Right renal cortex interstitium (tissue), 3 donors: ENCODE data around the gene USF1. TPM values are rescaled to one million over a fixed set of nuclear protein-coding genes. Genes with fewer than 3 reads are reported as not detected.
"Not testable (repeated sequence)": the region's sequence is repeated elsewhere in the genome, so short reads cannot be mapped to it uniquely, and the experiment has no call there.

ENCODE experiments used
- DNase-seq, 3 donors: peaks; one replicate each; pipeline ENCODE4 v3.0.0-alpha.2; 2013; ENCODE audit warnings: low read depth in 3 of 3, low spot score in 2 of 3
- polyA plus RNA-seq, 3 donors: library from polyadenylated mRNA; unstranded; fragments of 120-200 nt; gene quantifications; one replicate each; pipeline ENCODE4 v1.2.1, GENCODE V29; 2013; ENCODE audit not compliant: insufficient read length in 3 of 3

The USF1 gene
- polyA plus RNA-seq, 3 donors = 55.5 to 60.9 (median 60.2) TPM

DNA sequence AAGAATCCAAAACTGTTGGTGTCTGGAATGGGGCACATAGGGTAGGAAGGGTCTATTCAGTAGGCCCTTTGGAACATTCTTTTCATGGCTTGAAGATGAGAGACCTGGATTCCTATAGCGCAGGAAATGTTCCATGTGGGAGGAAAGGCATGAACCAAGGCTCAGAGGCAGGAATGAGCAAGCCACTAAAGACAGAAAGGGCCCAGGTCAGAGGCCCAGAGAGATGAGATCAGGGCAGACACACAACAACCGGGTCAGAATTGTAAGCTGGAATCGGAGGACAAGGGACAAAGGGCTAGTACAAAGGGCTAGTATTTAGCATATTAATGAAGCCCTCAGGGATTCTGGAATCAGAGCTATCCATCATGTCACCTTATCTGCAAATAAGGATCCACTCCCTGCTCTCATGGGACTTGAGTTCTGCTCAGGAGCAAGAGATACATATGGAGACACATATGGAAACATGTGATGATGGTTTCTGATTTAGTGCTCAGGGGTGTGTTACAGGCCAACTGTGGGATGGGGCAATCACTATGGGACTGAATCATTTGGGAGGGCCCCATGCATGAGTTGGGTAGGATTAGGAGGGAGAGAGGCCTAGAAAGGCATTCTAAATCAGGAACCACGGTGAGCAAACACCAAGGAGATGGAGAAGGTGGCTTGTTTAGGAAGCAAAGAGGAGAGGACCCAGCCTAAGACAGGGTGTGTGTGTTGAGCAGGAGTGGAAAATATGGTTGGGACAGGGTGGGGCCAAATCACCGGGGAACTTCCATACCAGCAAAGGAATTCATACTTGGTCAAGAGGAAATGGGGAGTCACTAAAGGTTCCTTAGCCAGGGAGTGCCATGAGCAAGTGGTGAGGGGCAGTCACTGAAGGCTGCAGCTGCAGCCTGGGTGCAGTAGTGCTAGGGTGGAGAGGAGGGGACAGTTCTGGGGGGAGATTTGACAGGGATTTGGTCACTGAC is 34.9 kb upstream of the USF1 start:
- no peak for DNase-seq

DNA sequence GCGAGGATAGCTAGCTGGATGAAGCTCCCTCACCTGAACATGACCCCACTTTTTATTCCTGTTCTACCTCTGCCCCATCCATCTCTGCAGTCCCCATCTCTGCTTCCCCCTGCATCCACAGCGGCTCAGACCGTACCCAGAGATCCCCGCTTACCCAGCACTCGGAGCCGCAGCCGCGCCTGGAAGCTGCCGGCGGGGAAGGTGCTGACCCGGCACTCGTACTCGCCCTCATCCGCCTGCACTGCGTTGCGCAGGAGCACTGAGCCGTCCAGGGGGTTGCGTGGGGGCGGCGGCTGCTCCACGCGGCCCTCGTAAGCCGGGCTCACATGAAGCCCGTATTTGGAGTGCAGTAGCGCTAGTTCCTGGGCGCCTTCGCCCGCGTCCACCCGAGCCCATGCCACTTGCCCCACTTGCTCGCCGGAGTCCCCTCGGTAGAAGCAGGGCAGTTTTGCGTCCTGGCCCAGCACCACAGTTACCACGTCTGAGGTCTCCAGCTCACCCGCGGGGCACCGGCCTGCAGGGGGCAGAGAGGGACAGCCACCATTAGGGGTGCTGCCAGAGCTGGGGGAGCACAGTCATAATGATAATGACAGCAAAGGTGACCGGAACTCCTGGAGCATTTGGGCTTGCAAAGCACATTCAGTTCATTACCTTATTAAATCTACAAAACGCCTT is 33.8 kb upstream of the USF1 start:
- no peak for DNase-seq

DNA sequence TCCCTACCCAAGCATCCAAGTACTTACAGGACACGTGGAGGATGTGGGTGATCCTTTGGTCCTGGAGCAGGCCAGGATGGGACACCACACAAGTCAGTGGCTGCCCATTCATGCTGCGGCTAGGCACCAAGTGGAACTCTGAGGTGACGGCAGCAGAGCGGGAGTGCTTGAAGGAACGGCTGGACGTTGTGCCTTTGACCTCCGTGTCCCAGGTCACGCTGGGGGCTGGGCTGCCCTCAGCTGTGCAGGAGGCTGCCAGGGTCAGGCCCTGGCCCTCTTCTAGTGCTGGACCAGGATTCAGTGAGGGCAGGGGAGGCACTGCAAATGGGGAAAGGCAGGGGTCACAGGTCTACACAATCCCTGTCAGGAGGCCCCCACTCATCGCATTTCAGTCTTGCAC is 31.6 kb upstream of the USF1 start:
- no peak for DNase-seq

DNA sequence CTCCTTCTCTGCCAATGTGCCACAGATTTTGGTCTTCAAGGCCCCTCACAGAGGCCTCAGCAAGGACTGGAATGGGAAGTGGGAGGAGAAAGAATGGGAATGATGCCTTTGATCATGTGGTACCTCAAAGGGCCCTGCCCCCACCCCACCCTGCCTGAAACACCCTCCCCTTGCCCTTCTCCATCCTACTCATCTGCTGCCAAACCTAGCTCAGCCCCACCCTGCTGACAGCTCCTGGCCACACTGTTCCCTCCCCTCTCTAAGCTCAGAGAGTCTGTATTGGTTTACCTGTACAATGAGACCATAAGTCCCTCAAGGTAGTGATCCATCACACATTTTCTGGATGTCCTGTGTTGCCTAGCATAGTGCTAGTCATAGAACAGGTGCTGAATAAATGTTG is 30.6 kb upstream of the USF1 start:
- no peak for DNase-seq

DNA sequence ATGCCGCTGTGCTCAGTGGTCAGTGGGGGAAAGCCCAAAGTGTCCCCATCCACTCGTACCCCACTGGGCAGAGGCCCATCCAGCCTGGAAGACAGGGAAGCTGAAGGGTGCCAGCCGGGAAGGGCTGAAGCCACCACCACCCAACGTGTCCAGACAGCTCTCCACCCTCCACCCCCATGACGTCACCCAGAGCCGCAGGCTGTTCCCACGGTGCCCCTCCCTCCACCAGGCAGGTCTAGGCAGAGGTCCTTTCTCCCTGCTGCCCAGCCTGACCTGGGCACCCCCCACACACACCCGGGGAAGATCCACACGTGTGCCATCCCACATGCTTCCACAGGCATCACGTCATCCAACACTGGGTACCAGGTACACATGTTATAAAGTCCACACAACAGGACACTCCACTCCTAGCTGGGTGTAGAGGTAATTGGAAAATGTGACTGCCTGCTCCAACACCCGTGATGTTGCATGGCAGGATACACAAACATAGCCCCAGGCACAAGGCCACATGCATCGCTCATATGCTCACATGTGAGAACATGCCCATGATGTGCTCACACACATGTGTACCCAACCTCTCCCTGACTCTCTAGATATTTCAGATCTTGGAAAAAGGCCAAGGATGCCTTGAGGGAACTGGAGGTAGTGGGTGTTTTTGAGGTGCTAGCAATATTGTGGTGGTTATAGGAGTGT is 29.0 kb upstream of the USF1 start:
- DNase-seq = no peak

DNA sequence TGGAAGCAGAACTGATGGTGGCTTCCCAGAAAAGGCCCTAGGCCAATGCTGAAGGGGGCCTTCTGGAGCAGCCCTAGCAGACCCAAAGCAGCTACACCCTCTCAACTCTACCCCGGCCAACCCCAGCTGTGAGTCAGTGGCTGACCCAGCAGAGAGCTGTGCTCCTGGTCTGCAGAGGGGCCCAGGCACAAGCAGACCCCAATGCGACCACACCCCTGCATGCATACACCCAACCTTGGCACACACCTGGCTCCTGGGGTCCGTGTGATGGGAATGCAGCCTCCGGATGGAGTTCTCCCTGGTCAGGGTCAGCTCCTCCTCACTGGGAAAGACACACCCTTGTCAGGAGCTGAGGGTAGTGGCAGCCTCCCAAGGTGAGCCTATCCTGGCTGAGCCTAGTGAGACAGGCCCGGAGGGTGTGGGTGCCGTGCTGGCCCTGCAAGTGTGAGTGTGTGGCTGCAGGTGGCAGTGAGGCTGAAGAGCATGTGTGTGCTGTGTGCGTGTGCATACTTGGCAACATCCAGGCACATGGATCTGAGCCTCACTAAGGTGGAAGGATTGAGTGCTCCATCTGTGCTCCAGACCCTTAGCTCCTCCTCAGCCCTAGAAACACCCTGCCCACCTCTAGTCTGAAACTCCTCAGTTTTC is 27.8 kb upstream of the USF1 start:
- DNase-seq = no peak

DNA sequence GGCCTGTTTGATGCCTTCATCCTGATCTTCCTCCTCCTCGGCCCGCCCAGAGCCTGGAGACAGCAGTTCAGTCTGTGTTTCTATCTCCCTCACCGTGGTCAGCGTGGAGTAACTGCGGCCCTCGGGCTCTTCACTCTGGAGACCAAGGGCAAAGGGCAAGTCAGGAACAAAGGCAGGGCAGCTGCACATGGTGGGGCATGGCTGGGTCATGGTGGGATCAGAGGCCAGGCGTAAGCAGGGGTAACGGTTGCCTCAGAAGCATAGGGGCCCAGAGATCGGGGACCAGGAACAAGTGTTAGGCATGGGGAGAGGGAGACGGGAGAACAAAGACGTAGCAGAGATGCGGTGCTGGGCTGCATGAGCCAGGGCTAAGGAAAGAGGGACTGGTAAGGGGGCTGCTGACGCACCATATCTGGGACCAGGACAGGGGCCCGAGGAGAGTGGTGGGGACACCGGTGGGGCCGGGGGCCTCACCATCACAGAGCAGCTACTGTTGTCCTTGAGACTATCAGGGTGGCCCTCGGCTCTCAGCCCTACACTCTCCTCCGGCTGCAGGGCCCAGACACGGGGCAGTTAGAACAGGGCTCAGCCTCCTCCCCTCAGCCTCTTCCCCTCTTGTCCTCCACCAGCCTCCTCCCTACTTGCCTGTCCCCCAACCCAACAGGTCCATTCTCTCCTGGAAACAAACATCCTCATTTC is 27.1 kb upstream of the USF1 start:
- DNase-seq = no peak

DNA sequence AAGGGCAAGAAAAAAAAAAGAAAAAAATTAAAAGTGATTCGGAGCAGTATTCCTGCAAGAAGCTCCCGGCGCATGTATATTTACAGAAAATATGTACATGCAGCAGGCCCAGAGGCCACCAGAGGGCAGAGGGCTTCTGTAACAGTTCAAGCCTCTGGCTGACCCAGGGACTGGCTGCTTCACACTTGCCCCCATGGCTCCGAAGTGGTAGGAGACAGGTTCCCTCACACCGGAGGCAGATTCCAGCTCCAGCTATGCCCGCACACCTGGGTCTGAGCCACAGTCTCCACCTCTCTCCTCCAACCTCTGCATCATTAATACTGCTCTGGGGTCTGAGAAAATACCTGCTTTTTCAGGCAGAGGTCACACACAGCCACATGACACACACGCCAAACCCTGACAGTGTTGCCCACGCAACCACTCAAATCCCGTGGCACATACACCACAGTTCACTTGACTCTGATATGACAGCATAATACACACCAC is 26.2 kb upstream of the USF1 start:
- no peak for DNase-seq

DNA sequence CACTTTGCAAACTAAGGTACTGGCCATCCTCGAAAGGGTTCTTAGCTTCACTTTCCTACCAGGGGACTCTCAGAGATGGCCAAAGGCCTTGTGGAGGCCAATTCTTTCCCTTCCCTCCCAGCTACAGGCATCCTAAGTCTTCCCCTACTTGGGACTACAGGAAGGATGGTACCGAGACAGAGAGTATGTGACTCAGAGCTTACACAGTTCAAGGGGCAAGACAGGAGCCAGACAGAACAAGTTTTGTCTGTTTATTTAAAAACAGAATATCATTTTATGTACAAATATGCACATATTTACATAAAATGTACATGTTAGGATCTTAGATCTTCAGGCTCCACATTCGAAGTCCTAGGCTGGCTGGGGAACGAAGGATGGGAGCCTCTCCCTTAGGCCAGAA is 25.0 kb upstream of the USF1 start:
- no peak for DNase-seq

DNA sequence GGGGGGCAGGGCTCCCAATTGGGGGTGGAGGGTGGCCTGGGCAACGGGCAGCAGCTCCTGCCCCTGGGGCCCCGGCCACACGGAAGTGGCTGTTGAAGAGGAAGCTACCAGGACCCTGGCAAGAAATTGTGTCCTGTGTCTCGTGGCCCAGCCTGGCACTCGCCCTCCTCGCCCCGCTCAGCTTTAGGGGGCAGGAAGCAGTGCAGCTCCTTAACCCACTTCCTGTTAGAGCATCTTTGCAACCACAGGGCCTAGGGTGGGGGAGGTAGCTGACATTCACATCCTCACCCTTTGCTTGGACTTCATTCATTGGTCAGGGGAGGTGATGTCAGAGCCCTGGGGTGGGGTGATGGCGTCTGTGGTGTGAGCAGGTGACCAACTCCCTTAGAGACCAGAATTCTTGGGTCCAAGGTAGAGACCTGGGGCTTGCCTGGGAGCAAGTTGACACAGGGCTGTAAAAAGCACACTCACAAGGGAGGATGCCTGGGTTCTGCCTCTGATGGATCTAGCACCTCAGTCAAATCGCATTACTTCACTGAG is 24.0 kb upstream of the USF1 start, which contains the start of gene ARHGAP30:
Gene ARHGAP30, minus strand, starts transcription at position 161 of the 540 bp plus-strand sequence. CDS start 267 bp downstream, outside the sequence.
- DNase-seq = no peak

DNA sequence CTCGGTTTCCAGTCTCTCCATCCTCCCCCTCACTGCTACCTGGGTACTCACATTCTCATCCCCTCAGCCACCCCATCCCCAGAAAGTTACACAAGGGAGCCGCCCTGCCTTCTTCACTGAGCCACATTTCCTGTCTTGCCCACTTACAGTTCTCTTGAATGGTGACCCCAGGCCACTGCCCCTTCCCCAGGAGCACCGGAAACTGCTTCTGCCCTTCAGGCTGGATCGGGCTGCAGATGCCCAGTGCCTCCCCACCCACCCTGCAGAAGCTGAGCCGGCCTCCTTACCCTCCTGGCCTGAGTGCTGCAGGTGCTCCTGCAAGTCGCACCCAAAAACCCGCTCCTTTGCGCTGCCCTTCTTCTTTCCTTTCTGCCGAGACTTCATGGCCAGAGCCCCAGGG is 23.5 kb upstream of the USF1 start:
- no peak for DNase-seq

DNA sequence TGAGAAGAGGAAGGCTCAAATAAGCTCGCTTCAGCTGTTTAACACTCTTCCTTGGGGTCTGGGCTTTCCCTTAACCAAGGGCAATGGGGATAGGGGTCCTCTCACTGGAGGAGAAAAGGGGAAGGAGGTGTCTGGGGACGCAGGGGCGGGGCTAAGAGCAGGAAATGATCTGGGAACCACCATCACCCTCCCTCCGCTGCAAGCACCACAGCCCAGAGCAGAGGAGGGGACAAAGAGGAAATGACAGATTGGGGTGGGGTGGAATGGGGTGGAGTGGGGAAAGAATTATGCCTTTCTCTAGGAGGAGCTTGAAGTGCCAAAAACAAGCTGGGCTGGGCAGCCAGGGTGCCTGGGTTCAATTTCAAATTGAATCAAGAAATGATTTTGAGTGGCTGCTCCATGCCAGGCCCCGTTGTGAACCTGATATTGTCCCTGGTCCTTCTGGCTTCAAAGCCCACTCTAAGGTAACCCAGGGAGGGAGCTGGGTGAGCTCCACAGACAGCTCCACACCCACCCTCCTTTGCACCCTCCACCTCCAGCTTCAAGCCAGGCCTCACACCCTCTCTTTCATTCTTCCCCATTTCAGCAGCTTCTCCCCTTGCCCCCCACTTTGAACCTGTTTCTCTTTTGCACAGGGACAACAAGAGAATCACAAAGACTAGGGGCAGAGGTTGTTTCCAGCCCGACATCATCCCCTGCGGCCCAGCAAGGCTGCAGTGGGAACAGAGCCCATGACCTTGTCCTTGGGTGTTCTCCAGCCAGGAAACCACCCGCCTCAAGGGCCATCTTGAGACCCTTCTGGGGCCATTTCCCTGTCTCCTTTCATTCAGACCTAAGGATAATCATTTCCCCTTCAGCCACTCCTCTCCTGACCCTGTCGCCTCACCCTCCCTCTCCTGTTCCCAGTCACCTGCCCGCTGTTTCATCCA is 22.8 kb upstream of the USF1 start:
- DNase-seq = no peak

DNA sequence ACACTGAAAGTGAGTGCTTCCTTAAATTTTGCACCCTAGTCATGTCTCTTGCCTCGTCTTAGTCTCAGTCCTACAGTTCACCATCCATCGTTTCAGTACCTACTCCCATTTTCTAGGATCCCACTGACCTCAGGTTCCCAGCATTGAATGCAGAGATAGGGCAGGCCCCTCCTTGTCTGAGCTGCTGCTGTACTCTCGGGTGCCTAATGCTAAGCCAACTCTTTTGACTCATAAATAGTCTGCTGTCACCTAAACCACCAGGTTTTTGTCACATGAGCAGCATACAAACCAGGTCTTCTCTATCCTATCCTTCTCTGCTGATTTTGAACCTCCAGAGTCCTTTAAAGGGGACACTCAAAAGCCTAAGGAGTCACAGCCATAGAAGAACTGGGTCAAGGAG is 20.9 kb upstream of the USF1 start:
- no peak for DNase-seq

DNA sequence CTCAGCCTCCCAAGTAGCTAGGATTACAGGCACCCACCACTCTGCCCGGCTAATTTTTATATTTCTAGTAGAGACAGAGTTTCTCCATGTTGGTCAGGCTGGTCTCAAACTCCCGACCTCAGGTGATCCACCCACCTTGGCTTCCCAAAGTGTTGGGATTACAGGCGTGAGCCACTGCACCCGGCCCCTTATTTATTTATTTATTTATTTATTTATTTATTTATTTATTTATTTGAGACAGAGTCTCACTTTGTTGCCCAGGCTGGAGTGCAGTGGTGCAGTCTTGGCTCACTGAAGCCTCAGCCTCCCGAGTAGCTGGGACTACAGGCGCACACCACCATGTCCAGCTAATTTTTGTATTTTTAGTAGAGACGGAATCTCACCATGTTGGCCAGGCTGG is 19.9 kb upstream of the USF1 start:
- DNase-seq = not testable (repeated sequence)

DNA sequence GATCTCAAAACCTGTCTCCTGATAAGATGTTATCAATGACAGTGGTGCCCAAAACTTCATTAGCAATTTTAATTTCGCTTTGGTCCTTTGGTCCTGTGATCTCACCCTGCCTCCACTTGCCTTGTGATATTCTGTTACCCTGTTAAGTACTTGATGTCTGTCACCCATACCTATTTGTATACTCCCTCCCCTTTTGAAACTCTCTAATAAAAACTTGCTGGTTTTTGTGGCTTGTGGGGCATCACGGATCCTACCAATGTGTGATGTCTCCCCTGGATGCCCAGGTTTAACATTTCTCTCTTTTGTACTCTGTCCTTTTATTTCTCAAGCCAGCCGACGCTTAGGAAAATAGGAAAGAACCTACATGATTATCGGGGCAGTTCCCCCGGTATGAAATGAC is 18.2 kb upstream of the USF1 start:
- DNase-seq = not testable (repeated sequence)

DNA sequence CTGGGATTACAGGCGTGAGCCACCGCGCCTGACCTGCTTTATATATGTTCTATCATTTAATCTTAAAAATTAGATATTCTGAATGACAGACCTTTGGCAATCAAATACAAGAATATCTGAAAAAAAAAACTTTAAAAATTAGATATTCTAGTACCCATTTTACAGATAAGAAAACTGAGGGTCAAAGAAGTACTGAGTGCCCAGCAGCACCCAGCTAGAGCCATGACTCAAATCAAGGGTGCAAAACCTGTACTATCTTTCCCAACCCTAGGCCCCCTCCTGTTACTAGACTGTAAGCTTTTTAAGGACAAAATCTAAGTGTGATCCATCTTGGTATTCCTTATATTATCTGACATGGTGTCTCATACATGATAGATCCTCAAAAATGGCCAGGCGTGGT is 15.6 kb upstream of the USF1 start:
- no peak for DNase-seq

DNA sequence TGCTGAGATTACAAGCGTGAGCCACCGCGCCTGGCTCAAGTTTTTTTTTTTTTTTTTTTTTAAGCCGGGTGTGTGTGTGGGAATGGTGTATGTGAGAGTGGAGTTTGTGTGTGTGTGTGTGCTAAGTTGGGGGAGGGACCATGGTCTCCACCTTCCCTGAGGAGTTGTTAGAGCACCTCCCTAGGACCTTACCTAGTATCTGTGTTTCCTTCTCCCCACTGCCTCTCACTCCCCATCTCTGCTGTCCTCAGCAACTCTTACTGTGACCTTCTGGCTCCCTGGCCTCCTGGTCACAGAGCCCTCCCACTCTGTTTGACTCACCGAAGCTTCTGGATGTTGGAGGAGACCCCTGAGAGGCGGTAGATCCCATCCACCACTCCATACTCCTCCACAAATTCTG is 13.5 kb upstream of the USF1 start:
- DNase-seq = no peak

DNA sequence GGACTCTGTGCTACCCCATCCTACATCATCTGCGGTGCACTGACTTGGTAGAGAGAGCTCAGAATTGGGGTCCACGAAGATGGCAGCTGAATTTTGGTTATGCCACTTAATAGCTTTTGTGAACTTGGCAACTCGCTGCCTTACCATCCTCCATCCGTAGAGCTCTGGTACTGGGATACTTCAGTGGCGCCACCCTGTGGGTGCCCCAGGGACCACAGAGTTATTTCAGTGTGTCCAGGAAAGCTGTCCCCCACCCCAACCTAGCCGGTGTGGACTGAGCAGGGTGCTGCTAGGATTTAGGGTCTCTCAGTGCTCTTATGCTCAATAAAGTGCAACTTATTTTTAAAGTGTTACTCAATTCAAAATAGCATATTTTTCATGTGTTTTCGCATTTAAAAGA is 9.0 kb upstream of the USF1 start:
- no peak for DNase-seq

DNA sequence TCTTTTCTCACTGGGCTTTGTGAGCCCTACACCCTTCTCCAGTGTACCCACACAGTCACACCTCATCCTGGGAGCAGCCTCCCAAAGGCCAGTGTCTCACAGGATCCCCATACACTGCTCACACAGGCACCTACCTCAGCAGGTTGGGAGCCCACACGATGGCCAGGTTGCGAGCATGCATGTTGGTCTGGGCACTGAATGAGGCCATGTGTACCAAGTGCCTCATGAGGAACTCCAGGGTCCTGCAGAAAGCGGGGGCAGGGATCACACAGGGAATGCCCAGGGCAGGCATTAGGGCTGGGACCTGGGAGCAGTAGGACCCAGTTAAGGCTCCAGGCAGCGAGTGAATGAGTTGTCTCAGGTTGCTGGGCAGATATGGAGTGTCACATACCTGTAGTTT is 8.5 kb upstream of the USF1 start:
- no peak for DNase-seq
